Hippocampal formation (tissue), 2 donors: Measurements from ENCODE around the gene CATSPERE.
"Not testable (repeated sequence)": the region's sequence is repeated elsewhere in the genome, so short reads cannot be mapped to it uniquely, and the experiment has no call there.

Experiments used
- DNase-seq, 2 donors: peaks; one replicate each; lab custom pipeline; 2025; lab: John Stamatoyannopoulos, UW

Gene CATSPERE

GRCh38 chr1:244666672-244667418 lies 205.8 kb downstream of the CATSPERE start:
- DNase-seq, result not testable (repeated sequence)

- DNase-seq, result no peak
Measured at GRCh38 chr1:244667797-244668196, 206.7 kb downstream of the CATSPERE start.

- DNase-seq, result no peak
Measured at GRCh38 chr1:244672946-244673682, 212.0 kb downstream of the CATSPERE start.

GRCh38 chr1:244674446-244674845 lies 213.4 kb downstream of the CATSPERE start:
- DNase-seq, result no peak

GRCh38 chr1:244675167-244675566 lies 214.1 kb downstream of the CATSPERE start:
- DNase-seq, result no peak

GRCh38 chr1:244678697-244679096 lies 217.6 kb downstream of the CATSPERE start:
- DNase-seq, result no peak

- DNase-seq, result no peak
Measured at GRCh38 chr1:244680667-244681066, 219.6 kb downstream of the CATSPERE start.

GRCh38 chr1:244682087-244682486 lies 221.0 kb downstream of the CATSPERE start:
- not testable (repeated sequence) for DNase-seq
